ENCODE measurements around the gene TMEM35B.
"Not testable (repeated sequence)": the region's sequence is repeated elsewhere in the genome, so short reads cannot be mapped to it uniquely, and the experiment has no call there.

TMEM35B gene

DNA sequence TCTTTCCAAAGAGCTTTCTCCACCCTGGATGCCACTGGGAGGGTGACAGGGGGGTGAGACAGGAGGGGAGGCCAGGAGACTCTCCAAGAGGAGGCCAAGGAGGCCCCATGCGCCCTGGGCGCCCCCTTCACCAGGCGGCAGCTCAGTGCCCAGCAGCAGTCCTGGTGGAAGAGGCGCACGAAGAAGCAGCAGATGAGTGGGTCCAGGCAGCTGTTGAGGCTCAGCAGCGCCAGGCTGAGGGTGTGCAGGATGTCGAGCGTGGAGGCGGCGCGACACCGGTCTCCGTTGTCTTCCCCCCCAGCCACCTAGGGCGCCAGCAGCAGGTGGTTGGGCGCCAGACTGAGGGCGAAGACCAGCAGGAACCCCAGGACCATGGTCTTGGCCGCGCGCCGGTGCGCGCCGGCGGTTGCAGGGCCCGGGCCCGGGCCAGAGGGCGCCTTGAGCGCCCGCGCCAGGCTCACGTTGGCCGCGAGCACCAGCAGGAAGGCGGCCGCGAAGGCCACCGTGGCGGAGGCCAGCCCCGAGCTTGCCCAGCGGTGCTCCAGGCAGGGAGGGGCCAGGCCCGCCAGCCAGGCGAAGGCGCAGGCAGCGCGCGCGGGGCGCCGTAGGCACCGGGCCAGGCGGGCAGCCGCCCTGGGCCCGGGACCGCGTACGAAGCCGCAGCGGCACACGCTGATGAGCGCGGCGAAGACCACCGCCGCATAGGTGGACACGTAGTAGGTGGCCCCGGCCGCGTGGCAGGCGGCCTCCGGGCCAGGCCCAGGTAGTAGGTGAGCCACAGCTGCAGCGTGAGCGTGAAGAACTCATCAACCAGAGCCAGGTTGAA lies 8.6 kb downstream of the TMEM35B start:
- DNase-seq (ENCODE audit: low read depth, low spot score): no peak

DNA sequence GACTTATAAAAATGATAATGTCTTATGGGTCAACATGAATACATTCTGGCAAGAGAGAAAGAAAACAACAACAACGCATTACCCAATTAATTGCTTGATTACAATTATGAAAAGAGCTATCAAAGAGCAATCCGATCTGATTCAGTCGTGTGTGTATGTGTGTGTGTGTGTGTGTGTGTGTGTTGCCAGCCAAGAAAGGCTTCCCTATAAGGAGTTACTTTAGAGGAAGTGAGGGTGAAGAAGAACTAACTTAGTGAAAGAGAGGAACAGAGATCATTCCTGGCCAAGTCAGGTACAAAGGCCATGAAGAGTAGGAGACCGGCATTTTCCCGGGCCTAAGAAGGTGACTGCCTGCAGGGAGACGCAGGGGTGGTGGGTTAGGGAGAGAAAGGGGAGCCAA lies 9.4 kb downstream of the TMEM35B start:
- no peak for DNase-seq (ENCODE audit: low read depth, low spot score)

DNA sequence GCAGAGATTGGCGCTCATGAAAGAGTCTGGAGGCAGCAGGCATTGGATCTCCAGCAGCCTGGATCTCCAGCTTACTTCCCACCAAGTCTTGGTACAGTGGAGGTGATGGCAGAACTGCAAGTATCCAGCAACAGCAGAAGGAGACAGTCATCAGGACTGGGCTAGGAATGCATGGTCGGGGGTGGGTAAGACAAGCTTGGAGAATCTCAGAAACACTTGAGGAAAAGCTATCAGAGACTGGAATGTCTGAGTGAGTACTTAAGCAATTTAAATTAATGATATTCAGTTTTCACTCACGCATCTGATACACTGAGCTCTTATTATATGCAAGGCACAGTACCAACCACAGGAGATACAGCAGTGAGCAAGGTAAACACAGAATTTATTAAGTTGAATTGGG lies 9.8 kb downstream of the TMEM35B start:
- no peak for DNase-seq (ENCODE audit: low read depth, low spot score)

DNA sequence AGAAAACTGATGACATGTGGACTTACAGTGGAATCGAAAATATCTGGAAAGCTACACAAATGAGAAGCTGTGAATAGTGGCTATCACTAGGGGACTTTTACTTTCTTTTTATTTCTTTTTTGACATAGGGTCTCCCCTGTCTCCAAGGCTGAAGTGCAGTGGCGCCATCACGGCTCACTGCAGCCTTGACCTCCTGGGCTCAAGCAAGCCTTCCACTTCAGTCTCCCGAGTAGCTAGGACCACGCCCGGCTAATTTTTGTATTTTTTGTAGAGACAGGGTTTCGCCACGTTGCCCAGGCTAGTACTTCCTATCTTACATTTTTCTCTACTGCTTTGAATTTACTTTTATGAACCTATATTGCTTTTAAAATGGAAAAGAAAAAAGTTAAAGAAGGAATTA lies 10.5 kb downstream of the TMEM35B start:
- DNase-seq (ENCODE audit: low read depth, low spot score): no peak

DNA sequence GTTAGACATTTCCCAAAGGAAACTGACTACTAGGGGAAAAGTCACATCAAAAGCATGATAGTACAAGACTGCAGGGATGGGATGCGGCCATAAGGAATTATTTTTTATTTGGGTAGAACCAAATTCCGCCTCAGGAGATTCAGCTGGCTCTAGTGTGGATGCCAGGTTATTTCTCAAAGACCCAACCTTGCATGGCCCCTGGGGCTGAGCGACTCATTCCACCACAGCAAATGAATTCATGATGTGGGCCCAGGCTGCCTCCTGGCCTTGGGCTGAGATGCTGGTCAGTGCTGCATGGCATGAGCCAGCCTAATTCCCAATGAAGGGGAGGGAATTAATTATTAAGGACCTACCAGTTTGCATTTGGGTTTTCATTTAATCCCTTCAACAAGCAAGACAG lies 11.8 kb downstream of the TMEM35B start:
- no peak for DNase-seq (ENCODE audit: low read depth, low spot score)

DNA sequence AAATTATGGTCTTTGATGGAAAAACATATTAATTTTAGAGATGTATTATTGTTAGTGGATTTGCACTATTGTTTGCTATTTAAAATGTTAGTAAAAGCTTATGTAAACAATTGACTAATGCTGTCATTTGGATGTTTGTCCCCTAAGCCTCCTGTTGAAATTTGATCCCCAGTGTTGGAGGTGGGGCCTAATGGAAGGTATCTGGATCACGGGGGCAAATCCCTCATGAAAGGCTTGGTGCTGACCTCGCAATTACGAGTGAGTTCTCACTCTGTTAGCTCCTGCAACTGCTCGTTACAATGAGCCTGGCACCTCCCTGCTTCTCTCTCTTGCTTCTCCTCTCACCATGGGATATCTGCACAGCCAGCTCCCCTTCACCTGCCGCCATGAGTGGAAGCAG lies 14.3 kb downstream of the TMEM35B start:
- DNase-seq (ENCODE audit: low read depth, low spot score): no peak

DNA sequence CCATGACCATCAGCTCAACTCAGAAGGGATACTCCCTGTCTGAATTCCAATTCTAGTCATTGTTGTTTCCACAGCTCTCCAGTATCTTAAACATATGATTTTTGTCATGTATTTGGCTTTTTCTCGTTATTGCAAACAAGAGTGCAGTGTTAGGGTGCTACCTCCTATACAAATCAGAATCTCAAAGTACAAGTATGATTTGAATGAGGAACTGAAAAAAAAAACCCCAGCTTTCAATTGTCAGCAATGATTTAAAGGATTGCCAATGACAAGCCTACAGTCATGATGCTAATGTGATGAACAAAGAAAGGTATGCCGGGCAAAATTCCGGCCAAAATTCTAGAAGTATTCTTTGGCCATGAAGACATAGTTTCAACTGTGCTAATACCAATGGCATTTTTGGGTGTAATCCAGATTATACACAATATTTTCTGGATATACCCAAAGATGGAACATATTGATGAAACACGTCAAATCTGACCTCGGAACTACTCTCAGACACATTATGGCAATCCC lies 14.9 kb downstream of the TMEM35B start:
- no peak for DNase-seq (ENCODE audit: low read depth, low spot score)

DNA sequence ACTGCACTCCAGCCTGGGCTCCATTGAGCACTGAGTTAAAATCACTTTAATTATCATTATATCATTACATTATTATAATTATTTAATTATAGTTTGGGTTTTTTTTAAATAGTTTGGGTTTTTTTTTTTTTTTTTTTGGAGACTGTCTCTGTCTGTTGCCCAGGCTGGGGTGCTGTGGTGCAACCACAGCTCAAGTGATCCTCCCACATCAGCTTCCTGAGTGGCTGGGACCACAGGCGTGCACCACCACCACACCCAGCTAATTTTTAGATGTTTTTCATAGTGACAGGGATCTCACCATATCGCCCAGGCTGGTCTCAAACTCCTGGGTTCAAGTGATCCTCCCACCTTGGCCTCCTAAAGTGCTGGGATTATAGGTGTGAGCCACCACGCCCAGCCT lies 16.9 kb downstream of the TMEM35B start:
- DNase-seq (ENCODE audit: low read depth, low spot score): not testable (repeated sequence)

DNA sequence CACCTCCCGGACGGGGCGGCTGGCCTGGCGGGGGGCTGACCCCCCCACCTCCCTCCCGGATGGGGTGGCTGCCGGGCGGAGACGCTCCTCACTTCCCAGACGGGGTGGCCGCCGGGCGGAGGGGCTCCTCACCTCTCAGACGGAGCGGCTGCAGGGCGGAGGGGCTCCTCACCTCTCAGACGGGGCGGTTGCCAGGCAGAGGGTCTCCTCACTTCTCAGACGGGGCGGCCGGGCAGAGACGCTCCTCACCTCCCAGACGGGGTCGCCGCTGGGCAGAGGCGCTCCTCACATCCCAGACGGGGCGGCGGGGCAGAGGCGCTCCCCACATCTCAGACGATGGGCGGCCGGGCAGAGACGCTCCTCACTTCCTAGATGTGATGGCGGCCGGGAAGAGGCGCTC lies 17.5 kb downstream of the TMEM35B start:
- DNase-seq (ENCODE audit: low read depth, low spot score): not testable (repeated sequence)

DNA sequence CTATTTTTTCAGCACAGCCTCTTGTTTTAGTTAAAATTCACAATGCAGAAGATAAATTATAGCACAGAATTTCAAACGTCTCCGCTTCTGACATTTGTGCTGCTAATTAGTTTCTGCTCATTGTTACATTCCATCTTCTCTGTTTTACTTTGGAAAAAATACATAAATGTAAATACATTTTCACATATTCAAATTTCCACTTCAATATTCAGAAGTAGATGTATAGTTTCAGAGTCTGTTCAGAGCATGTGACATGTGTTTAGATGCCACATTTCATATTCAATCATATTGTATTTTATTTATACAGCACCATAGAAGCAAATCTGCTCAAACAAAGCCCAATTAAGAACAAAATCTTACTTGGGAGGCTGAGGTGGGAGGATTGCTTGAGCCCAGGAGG lies 19.6 kb downstream of the TMEM35B start:
- no peak for DNase-seq (ENCODE audit: low read depth, low spot score)

DNA sequence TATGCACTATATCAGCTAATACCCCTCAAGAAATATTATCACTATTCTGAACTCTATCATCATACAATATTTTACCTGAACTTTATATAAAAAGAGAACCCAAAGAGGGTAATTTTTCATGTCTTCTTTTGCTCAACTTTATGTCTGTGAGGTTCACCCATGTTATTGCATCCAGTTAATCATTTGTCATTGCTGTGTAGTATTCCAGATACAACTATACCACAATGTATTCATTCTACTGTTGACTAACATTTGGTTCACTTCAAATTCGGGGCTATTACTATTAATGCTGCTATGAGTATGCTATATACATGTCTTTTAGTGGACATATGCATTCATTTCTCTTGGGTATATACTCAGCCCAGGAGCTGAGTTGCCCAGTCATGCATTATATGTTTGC lies 34.7 kb downstream of the TMEM35B start:
- DNase-seq (ENCODE audit: low read depth, low spot score): no peak

DNA sequence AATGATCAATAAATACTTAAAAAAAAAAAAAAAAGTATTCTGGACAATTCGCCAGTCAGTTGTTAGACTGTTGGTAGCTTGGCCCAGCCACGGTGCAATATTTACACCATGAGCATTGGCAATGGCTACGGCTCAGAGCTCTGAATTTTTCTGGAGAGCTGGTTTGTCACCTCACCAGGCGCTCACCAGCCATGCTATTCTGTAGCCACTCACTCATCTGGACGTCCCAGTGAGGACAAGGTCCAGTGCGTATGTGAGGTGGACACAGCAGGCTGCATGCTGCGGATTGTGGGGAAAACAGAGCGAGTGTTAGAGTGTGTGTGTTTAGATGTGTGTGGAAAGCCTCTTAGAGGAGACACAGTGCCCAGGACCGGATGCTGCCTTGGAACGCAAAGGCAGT lies 36.4 kb downstream of the TMEM35B start:
- DNase-seq (ENCODE audit: low read depth, low spot score): not testable (repeated sequence)

DNA sequence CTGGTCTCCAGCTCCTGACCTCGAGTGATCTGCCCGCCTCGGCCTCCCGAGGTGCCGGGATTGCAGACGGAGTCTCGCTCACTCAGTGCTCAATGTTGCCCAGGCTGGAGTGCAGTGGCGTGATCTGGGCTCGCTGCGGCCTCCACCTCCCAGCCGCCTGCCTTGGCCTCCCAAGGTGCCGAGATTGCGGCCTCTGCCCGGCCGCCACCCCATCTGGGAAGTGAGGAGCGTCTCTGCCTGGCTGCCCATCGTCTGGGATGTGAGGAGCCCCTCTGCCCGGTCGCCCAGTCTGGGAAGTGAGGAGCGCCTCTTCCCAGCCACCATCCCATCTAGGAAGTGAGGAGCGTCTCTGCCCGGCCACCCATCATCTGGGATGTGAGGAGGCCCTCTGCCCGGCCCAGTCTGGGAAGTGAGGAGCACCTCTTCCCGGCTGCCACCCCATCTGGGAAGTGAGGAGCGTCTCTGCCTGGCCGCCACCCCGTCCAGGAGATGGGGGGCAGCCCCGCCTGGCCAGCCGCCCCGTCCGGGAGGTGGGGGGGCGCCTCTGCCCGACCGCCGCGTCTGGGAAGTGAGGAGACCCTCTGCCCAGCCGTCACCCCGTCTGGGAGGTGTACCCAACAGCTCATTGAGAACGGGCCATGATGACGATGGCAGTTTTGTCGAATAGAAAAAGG lies 37.4 kb downstream of the TMEM35B start:
- not testable (repeated sequence) for DNase-seq (ENCODE audit: low read depth, low spot score)

DNA sequence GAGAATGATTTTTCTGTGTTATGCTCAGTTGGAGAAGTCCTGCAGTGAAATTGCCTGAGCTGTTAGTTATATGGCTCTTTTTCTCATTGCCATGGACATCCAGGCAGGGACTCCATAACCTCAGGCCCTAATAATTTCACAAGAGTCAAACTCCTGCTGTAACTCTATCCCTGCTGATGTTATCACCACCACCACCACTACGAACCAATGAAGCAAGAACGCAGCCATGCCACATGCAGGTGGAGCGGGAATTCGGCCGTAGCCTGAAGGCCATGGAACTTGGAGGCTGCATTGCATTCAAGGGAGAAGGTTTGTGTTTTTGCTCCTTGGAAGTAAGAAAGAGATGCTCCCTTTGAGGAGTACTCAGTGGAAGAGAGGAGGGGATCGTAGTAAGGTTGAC lies 38.9 kb downstream of the TMEM35B start:
- DNase-seq (ENCODE audit: low read depth, low spot score): no peak

DNA sequence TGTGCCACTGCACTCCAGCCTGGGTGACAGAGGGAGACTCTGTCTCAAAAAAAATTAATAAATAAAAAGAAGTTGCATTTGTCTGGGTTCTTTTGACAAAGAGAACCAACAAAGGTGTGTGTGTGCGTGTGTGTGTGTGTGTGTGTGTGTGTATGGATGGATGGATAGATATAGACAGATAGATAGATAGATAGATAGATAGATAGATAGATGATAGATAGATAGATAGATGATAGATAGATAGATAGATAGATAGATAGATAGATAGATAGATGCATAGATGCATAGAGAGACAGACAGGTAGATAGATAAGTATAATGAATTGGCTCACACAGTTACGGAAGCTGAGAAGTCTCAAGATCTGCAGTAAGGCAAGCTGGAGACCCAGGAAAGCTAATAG lies 43.3 kb downstream of the TMEM35B start:
- DNase-seq (ENCODE audit: low read depth, low spot score): not testable (repeated sequence)
